HEK293 (cell line): ENCODE measurements around the gene LMO7.

Experiments used
- CTCF ChIA-PET: fragments of 350-600 bp; formaldehyde crosslinking; extraction: SDS; loops from one replicate; lab custom pipeline; 2021; ENCODE audit warnings: antibody characterized with exemption; lab: Yijun Ruan, JAX
- POLR2A ChIA-PET: fragments of 300-600 bp; formaldehyde crosslinking; extraction: SDS; loops from one replicate; lab custom pipeline; 2020; ENCODE audit warnings: antibody characterized with exemption, inconsistent platforms; lab: Yijun Ruan, JAX
- H3K27ac ChIP-seq: fragments of 200-500 bp; sonication (Bioruptor generic); 2 replicates; pipeline ENCODE4 v1.5.1; 2014; ENCODE audit warnings: low read depth, low read length, control low read depth, inconsistent platforms; ENCODE audit errors: extremely low read depth
- H3K36me3 ChIP-seq, 2 experiments: fragments of 200-500 bp in 1 of 2; sonication (Bioruptor generic) in 1 of 2; 1 replicate in 1 of 2; 2 replicates in 1 of 2; pipeline ENCODE4 v1.5.1; 2014 to 2017; ENCODE audit warnings: inconsistent platforms in 2 of 2, low read length in 2 of 2; ENCODE audit not compliant: control insufficient read depth in 2 of 2, insufficient read depth in 1 of 2
- H3K4me1 ChIP-seq: fragments of 200-500 bp; sonication (Bioruptor generic); 2 replicates; pipeline ENCODE4 v1.5.1; 2014; ENCODE audit warnings: mild to moderate bottlenecking, low read length, inconsistent platforms; ENCODE audit not compliant: control insufficient read depth, insufficient read depth
- H3K4me3 ChIP-seq: 2 replicates; pipeline ENCODE4 v1.5.1; 2011; ENCODE audit warnings: low read depth, mild to moderate bottlenecking, control low read depth, low read length, moderate library complexity
- H3K9me3 ChIP-seq: fragments of 200-500 bp; sonication (Bioruptor generic); 2 replicates; pipeline ENCODE4 v1.5.1; 2014; ENCODE audit warnings: low read depth, low read length, inconsistent platforms; ENCODE audit not compliant: control insufficient read depth, insufficient read depth
- CTCF ChIP-seq: fragments of 450-650 bp; formaldehyde crosslinking; IDR thresholded peaks from 2 replicates; pipeline ENCODE4 v1.5.1; 2016; ENCODE audit warnings: missing biosample characterization, missing genetic modification characterization
- HOXC10 ChIP-seq: sonication (generic); formaldehyde crosslinking; IDR thresholded peaks from 2 replicates; pipeline ENCODE4 v1.8.1; 2023; ENCODE audit warnings: mild to moderate bottlenecking, missing genetic modification reagents
- KLF9 ChIP-seq: fragments of 450-650 bp; formaldehyde crosslinking; IDR thresholded peaks from 2 replicates; pipeline ENCODE4 v1.5.1; 2016; ENCODE audit warnings: missing biosample characterization, missing genetic modification characterization, low read depth
- MEIS1 ChIP-seq: sonication (generic); formaldehyde crosslinking; IDR thresholded peaks from 2 replicates; pipeline ENCODE4 v1.8.1; 2022; ENCODE audit warnings: missing genetic modification reagents, mild to moderate bottlenecking, borderline replicate concordance
- SP3 ChIP-seq: fragments of 450-650 bp; formaldehyde crosslinking; IDR thresholded peaks from 2 replicates; pipeline ENCODE4 v1.5.1; 2016; ENCODE audit warnings: missing biosample characterization, missing genetic modification characterization
- ZFP3 ChIP-seq: fragments of 450-650 bp; formaldehyde crosslinking; IDR thresholded peaks from 2 replicates; pipeline ENCODE4 v1.5.1; 2016; ENCODE audit warnings: low read depth, missing biosample characterization, missing genetic modification characterization
- ZNF132 ChIP-seq: fragments of 450-650 bp; formaldehyde crosslinking; IDR thresholded peaks from 2 replicates; pipeline ENCODE4 v1.5.1; 2017; ENCODE audit warnings: missing biosample characterization, missing genetic modification characterization, borderline replicate concordance
- ZNF133 ChIP-seq: fragments of 450-650 bp; formaldehyde crosslinking; IDR thresholded peaks from 2 replicates; pipeline ENCODE4 v1.5.1; 2016; ENCODE audit warnings: missing biosample characterization, missing genetic modification characterization
- ZNF146 ChIP-seq: fragments of 450-650 bp; formaldehyde crosslinking; IDR thresholded peaks from 2 replicates; pipeline ENCODE4 v1.5.1; 2016; ENCODE audit warnings: missing biosample characterization, missing genetic modification characterization
- ZNF169 ChIP-seq: fragments of 450-650 bp; formaldehyde crosslinking; IDR thresholded peaks from 2 replicates; pipeline ENCODE4 v1.5.1; 2016; ENCODE audit warnings: missing biosample characterization, missing genetic modification characterization
- ZNF2 ChIP-seq: fragments of 450-650 bp; formaldehyde crosslinking; IDR thresholded peaks from 2 replicates; pipeline ENCODE4 v1.5.1; 2016; ENCODE audit warnings: missing biosample characterization, missing genetic modification characterization
- ZNF211 ChIP-seq: fragments of 450-650 bp; formaldehyde crosslinking; IDR thresholded peaks from 2 replicates; pipeline ENCODE4 v1.5.1; 2016; ENCODE audit warnings: low read depth, missing biosample characterization, missing genetic modification characterization
- ZNF221 ChIP-seq: fragments of 450-650 bp; formaldehyde crosslinking; IDR thresholded peaks from 2 replicates; pipeline ENCODE4 v1.5.1; 2017; ENCODE audit warnings: missing biosample characterization, missing genetic modification characterization, borderline replicate concordance
- ZNF248 ChIP-seq: fragments of 450-650 bp; formaldehyde crosslinking; IDR thresholded peaks from 2 replicates; pipeline ENCODE4 v1.5.1; 2017; ENCODE audit warnings: missing biosample characterization, missing genetic modification characterization
- ZNF274 ChIP-seq, 2 experiments: fragments of 200-500 bp in 1 of 2; fragments of 450-650 bp in 1 of 2; sonication (Bioruptor generic) in 1 of 2; formaldehyde crosslinking in 1 of 2; IDR thresholded peaks; 2 replicates each; pipeline versions ENCODE4 v1.5.1 to v1.6.1; 2014 to 2016; ENCODE audit warnings: borderline replicate concordance in 1 of 2, inconsistent platforms in 1 of 2, low read length in 1 of 2, missing biosample characterization in 1 of 2, missing genetic modification characterization in 1 of 2
- ZNF302 ChIP-seq: fragments of 450-650 bp; formaldehyde crosslinking; IDR thresholded peaks from 2 replicates; pipeline ENCODE4 v1.5.1; 2016; ENCODE audit warnings: missing biosample characterization, missing genetic modification characterization, low read depth
- ZNF341 ChIP-seq: fragments of 450-650 bp; formaldehyde crosslinking; IDR thresholded peaks from 2 replicates; pipeline ENCODE4; 2016; ENCODE audit warnings: low read depth, missing biosample characterization, missing genetic modification characterization
- ZNF350 ChIP-seq: fragments of 450-650 bp; formaldehyde crosslinking; IDR thresholded peaks from 2 replicates; pipeline ENCODE4 v1.5.0; 2017; ENCODE audit warnings: missing biosample characterization, mild to moderate bottlenecking, missing genetic modification characterization
- ZNF670 ChIP-seq: fragments of 450-650 bp; formaldehyde crosslinking; IDR thresholded peaks from 2 replicates; pipeline ENCODE4 v1.5.1; 2016; ENCODE audit warnings: missing biosample characterization, missing genetic modification characterization, low read depth
- ZNF785 ChIP-seq: fragments of 450-650 bp; formaldehyde crosslinking; IDR thresholded peaks from 2 replicates; pipeline ENCODE4 v1.5.1; 2016; ENCODE audit warnings: missing biosample characterization, missing genetic modification characterization
- ZSCAN16 ChIP-seq: fragments of 450-650 bp; formaldehyde crosslinking; IDR thresholded peaks from 2 replicates; pipeline ENCODE4 v1.5.1; 2016; ENCODE audit warnings: missing biosample characterization, missing genetic modification characterization
- TF ChIP-seq, protein P1 (sequence below): fragments of 450-650 bp; formaldehyde crosslinking; IDR thresholded peaks from 2 replicates; pipeline ENCODE4 v1.5.1; 2016; ENCODE audit warnings: missing biosample characterization, missing genetic modification characterization
- TF ChIP-seq, protein P2 (sequence below): fragments of 450-650 bp; formaldehyde crosslinking; IDR thresholded peaks from 2 replicates; pipeline ENCODE4 v1.5.1; 2017; ENCODE audit warnings: missing biosample characterization, missing genetic modification characterization
- TF ChIP-seq, protein P3 (sequence below): fragments of 450-650 bp; formaldehyde crosslinking; IDR thresholded peaks from 2 replicates; pipeline ENCODE4 v1.5.1; 2016; ENCODE audit warnings: missing biosample characterization, missing genetic modification characterization
- TF ChIP-seq, protein P4 (sequence below): fragments of 450-650 bp; formaldehyde crosslinking; IDR thresholded peaks from 2 replicates; pipeline ENCODE4 v1.5.0; 2017; ENCODE audit warnings: missing biosample characterization, missing genetic modification characterization, borderline replicate concordance

LMO7 gene

GRCh38 chr13:75689686-75690085, 53.6 kb downstream of the LMO7 start:
- CTCF ChIA-PET: interaction anchor here (0.6 to 0.7 kb wide), 2 partner anchors 1212 to 1237 kb away, joined by 3 read pairs; no protein-coding TSS in a partner anchor
- Histone ChIP-seq H3K27ac (no peak overlapping the region), H3K36me3 (no peaks in the 10 kb centered on the region), H3K4me3 (no peak overlapping the region), H3K9me3 (no peaks in the 10 kb centered on the region), H3K4me1 (no peaks in the 10 kb centered on the region)
- no peak for TF ChIP-seq ZNF274 (IDR thresholded peaks at IDR 0.05; ENCODE audit: low read length)
- no peak for TF ChIP-seq ZNF274 (tag by site-specific recombination; IDR thresholded peaks at IDR 0.05; ENCODE audit: borderline replicate concordance)
- TF ChIP-seq ZNF132 (tag by site-specific recombination): no peak
- no peak for TF ChIP-seq ZNF221 (tag by site-specific recombination)
- no peak for TF ChIP-seq ZNF211 (tag by site-specific recombination)
- TF ChIP-seq MEIS1 (CRISPR knock-in tag): no peak
- no peak for TF ChIP-seq ZNF670
- TF ChIP-seq ZNF341 (tag by site-specific recombination): no peak
- TF ChIP-seq, protein P1, sequence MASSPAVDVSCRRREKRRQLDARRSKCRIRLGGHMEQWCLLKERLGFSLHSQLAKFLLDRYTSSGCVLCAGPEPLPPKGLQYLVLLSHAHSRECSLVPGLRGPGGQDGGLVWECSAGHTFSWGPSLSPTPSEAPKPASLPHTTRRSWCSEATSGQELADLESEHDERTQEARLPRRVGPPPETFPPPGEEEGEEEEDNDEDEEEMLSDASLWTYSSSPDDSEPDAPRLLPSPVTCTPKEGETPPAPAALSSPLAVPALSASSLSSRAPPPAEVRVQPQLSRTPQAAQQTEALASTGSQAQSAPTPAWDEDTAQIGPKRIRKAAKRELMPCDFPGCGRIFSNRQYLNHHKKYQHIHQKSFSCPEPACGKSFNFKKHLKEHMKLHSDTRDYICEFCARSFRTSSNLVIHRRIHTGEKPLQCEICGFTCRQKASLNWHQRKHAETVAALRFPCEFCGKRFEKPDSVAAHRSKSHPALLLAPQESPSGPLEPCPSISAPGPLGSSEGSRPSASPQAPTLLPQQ: no peak
- TF ChIP-seq HOXC10 (CRISPR knock-in tag): no peak
- TF ChIP-seq ZFP3 (tag by site-specific recombination): no peak
- TF ChIP-seq ZNF248 (tag by site-specific recombination): no peak
- no peak for TF ChIP-seq ZNF350
- TF ChIP-seq ZNF785 (tag by site-specific recombination): no peak
- no peak for TF ChIP-seq KLF9 (tag by site-specific recombination)
- POLR2A ChIA-PET: no interaction called here

DNA sequence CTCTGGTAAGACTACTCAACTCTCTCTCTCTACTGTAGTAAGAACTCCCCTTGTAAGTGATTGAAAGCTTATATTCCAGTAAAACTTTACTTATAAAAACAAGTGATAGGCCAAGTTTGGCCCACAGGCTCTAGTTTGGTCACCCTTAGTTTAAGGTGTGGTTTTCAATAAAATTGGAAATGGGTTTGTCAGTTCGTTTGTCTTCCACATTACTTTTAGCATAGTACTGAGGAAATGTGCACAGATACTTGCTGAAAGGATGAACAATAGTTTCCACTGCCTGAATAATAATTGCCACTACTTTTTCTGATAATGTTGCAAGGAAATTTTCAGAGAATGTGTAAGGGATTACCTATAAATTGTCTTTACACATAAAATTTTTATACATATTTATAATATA, 54.5 kb downstream of the LMO7 start:
- no peaks in the 10 kb centered on the region for H3K4me1 ChIP-seq
- CTCF ChIA-PET: interaction anchor here (0.9 to 1.1 kb wide), 3 partner anchors 15 to 179 kb away, joined by 3 read pairs; no protein-coding TSS in a partner anchor
- no peak overlapping the region for H3K27ac ChIP-seq
- H3K4me3 ChIP-seq: no peak overlapping the region
- no peaks in the 10 kb centered on the region for H3K36me3 ChIP-seq
- POLR2A ChIA-PET: no interaction called here
- H3K9me3 ChIP-seq: no peaks in the 10 kb centered on the region
- no peak for TF ChIP-seq ZNF133 (tag by site-specific recombination)
- no peak for TF ChIP-seq CTCF (tag by site-specific recombination)
- no peak for TF ChIP-seq SP3
- TF ChIP-seq ZSCAN16: no peak
- TF ChIP-seq ZNF785 (tag by site-specific recombination): no peak
- TF ChIP-seq, protein P2, sequence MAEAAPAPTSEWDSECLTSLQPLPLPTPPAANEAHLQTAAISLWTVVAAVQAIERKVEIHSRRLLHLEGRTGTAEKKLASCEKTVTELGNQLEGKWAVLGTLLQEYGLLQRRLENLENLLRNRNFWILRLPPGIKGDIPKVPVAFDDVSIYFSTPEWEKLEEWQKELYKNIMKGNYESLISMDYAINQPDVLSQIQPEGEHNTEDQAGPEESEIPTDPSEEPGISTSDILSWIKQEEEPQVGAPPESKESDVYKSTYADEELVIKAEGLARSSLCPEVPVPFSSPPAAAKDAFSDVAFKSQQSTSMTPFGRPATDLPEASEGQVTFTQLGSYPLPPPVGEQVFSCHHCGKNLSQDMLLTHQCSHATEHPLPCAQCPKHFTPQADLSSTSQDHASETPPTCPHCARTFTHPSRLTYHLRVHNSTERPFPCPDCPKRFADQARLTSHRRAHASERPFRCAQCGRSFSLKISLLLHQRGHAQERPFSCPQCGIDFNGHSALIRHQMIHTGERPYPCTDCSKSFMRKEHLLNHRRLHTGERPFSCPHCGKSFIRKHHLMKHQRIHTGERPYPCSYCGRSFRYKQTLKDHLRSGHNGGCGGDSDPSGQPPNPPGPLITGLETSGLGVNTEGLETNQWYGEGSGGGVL (tag by site-specific recombination): no peak
- TF ChIP-seq ZNF169 (tag by site-specific recombination): no peak
- TF ChIP-seq, protein P3, sequence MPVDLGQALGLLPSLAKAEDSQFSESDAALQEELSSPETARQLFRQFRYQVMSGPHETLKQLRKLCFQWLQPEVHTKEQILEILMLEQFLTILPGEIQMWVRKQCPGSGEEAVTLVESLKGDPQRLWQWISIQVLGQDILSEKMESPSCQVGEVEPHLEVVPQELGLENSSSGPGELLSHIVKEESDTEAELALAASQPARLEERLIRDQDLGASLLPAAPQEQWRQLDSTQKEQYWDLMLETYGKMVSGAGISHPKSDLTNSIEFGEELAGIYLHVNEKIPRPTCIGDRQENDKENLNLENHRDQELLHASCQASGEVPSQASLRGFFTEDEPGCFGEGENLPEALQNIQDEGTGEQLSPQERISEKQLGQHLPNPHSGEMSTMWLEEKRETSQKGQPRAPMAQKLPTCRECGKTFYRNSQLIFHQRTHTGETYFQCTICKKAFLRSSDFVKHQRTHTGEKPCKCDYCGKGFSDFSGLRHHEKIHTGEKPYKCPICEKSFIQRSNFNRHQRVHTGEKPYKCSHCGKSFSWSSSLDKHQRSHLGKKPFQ (tag by site-specific recombination): no peak
- TF ChIP-seq ZNF146 (tag by site-specific recombination): no peak
- TF ChIP-seq ZNF2 (tag by site-specific recombination): no peak
- no peak for TF ChIP-seq ZNF302 (tag by site-specific recombination)
- TF ChIP-seq, protein P4, sequence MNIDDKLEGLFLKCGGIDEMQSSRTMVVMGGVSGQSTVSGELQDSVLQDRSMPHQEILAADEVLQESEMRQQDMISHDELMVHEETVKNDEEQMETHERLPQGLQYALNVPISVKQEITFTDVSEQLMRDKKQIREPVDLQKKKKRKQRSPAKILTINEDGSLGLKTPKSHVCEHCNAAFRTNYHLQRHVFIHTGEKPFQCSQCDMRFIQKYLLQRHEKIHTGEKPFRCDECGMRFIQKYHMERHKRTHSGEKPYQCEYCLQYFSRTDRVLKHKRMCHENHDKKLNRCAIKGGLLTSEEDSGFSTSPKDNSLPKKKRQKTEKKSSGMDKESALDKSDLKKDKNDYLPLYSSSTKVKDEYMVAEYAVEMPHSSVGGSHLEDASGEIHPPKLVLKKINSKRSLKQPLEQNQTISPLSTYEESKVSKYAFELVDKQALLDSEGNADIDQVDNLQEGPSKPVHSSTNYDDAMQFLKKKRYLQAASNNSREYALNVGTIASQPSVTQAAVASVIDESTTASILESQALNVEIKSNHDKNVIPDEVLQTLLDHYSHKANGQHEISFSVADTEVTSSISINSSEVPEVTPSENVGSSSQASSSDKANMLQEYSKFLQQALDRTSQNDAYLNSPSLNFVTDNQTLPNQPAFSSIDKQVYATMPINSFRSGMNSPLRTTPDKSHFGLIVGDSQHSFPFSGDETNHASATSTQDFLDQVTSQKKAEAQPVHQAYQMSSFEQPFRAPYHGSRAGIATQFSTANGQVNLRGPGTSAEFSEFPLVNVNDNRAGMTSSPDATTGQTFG (tag by site-specific recombination): no peak
